ENCODE data around the gene DPYD. TPM values are rescaled to one million over a fixed set of nuclear protein-coding genes. Genes with fewer than 3 reads are reported as not detected.

Gene DPYD
- total RNA-seq, 1 donor from 2014 or later = 9.2 TPM

DNA sequence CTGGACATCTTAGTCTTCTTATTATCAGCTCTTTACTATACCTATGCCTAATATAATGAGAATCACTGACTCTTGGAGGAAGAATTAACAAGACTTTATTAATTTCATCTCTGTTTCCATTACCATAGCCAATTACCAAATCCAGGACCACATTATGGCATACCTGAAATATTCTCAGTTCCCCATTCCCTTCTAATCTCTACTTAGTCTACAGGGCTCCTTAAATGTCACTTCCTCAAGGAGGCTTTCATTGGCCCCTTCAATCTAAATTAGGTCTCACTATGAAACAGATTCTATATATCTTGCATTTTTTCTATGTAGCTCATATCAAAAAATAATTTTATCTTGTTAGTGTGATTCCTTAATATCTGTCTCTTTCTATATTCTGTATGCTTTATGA, 828.0 kb downstream of the DPYD start:
- TF ChIP-seq, protein P1, sequence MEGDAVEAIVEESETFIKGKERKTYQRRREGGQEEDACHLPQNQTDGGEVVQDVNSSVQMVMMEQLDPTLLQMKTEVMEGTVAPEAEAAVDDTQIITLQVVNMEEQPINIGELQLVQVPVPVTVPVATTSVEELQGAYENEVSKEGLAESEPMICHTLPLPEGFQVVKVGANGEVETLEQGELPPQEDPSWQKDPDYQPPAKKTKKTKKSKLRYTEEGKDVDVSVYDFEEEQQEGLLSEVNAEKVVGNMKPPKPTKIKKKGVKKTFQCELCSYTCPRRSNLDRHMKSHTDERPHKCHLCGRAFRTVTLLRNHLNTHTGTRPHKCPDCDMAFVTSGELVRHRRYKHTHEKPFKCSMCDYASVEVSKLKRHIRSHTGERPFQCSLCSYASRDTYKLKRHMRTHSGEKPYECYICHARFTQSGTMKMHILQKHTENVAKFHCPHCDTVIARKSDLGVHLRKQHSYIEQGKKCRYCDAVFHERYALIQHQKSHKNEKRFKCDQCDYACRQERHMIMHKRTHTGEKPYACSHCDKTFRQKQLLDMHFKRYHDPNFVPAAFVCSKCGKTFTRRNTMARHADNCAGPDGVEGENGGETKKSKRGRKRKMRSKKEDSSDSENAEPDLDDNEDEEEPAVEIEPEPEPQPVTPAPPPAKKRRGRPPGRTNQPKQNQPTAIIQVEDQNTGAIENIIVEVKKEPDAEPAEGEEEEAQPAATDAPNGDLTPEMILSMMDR (IDR thresholded peaks at IDR 0.05; ENCODE audit: borderline replicate concordance) = no peak

DNA sequence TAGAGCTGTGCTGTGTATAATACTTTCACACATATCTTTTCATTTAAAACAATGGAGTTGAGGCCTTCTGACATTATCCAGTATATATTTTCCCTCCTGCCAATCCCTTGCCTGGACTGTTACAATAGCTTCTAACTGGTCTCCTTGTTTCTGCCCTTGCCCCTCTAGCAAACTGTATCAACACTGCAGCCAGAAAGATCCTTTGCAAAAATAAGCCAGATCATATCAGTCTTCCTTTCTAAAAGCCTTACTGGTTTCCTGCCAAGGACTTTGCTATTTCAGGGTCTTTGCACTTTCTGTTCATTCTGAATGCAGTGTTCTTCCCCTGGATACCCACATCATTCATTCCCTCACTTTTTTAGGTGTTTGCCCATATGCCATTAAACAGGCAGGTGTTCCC, 829.2 kb downstream of the DPYD start:
- Histone ChIP-seq H3K27me3 (ENCODE audit: low read depth) (no peaks in the 10 kb centered on the region), H3K27ac (replicated peaks) (no peak overlapping the region), H3K4me1 (no peaks in the 10 kb centered on the region), H3K9me3 (replicated peaks) (no peaks in the 10 kb centered on the region), H3K4me3 (no peak overlapping the region), H3K36me3 (peaks cover 5% of the 10 kb centered on the region)
- TF ChIP-seq, protein P1 (IDR thresholded peaks at IDR 0.05; ENCODE audit: borderline replicate concordance) = no peak
- no peak for DNase-seq
- intact Hi-C loops (cut with micrococcal nuclease) = no loop called here

More for the DNA sequence above, 828.0 kb downstream of the DPYD start:
- H3K36me3 ChIP-seq = peaks cover 16% of the 10 kb centered on the region
- H3K27ac ChIP-seq (replicated peaks) = no peak overlapping the region
- no peak overlapping the region for H3K4me3 ChIP-seq
- H3K4me1 ChIP-seq = no peaks in the 10 kb centered on the region
- intact Hi-C loops (cut with micrococcal nuclease) = no loop called here
- DNase-seq = no peak
- H3K27me3 ChIP-seq (ENCODE audit: low read depth) = no peaks in the 10 kb centered on the region
- no peaks in the 10 kb centered on the region for H3K9me3 ChIP-seq (replicated peaks)

- TF ChIP-seq, protein P1 (IDR thresholded peaks at IDR 0.05; ENCODE audit: borderline replicate concordance) = no peak
- intact Hi-C loops (cut with micrococcal nuclease) = no loop called here
- no peak overlapping the region for H3K4me3 ChIP-seq
- no peaks in the 10 kb centered on the region for H3K9me3 ChIP-seq (replicated peaks)
- H3K27ac ChIP-seq (replicated peaks) = no peak overlapping the region
- H3K27me3 ChIP-seq (ENCODE audit: low read depth) = no peaks in the 10 kb centered on the region
- DNase-seq = no peak
- H3K4me1 ChIP-seq = no peaks in the 10 kb centered on the region
- H3K36me3 ChIP-seq = peaks cover under 1% of the 10 kb centered on the region
Observed at GRCh38 chr1:97091263-97091662, 829.6 kb downstream of the DPYD start.

- H3K4me1 ChIP-seq = no peaks in the 10 kb centered on the region
- TF ChIP-seq, protein P1 (IDR thresholded peaks at IDR 0.05; ENCODE audit: borderline replicate concordance) = no peak
- no peak overlapping the region for H3K4me3 ChIP-seq
- no peak for DNase-seq
- H3K27ac ChIP-seq (replicated peaks) = no peak overlapping the region
- no peaks in the 10 kb centered on the region for H3K36me3 ChIP-seq
- intact Hi-C loops (cut with micrococcal nuclease) = no loop called here
- no peaks in the 10 kb centered on the region for H3K9me3 ChIP-seq (replicated peaks)
- H3K27me3 ChIP-seq (ENCODE audit: low read depth) = no peaks in the 10 kb centered on the region
Observed at GRCh38 chr1:97090725-97091124, 830.1 kb downstream of the DPYD start.

DNA sequence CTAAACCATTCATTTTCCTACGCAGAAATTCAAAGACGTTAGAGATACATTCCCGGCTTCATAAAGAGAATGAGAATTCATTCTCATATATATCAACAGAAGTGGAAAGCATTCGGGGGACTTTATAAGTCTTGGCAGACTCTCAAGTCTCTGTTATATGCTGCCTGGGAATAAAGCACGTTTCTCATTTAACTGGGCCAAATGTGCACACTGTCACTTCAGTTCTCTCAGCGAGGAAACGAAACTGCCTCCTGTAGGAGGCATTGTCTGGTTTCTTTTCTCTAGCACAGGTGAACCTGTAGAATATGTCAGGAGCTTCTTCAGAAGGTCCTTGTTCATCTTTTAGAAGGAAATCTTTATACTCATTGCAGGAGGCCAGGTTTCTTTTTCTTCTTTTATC, 831.7 kb downstream of the DPYD start:
- no peaks in the 10 kb centered on the region for H3K27me3 ChIP-seq (ENCODE audit: low read depth)
- no peaks in the 10 kb centered on the region for H3K36me3 ChIP-seq
- H3K9me3 ChIP-seq (replicated peaks) = no peaks in the 10 kb centered on the region
- intact Hi-C loops (cut with micrococcal nuclease) = no loop called here
- no peak overlapping the region for H3K27ac ChIP-seq (replicated peaks)
- TF ChIP-seq, protein P1 (IDR thresholded peaks at IDR 0.05; ENCODE audit: borderline replicate concordance) = no peak
- no peak for DNase-seq
- H3K4me1 ChIP-seq = no peaks in the 10 kb centered on the region
- no peak overlapping the region for H3K4me3 ChIP-seq

GRCh38 chr1:97088391-97088790, 832.4 kb downstream of the DPYD start:
- Histone ChIP-seq H3K9me3 (replicated peaks) (no peaks in the 10 kb centered on the region), H3K27ac (replicated peaks) (no peak overlapping the region), H3K4me1 (no peaks in the 10 kb centered on the region), H3K27me3 (ENCODE audit: low read depth) (no peaks in the 10 kb centered on the region), H3K4me3 (no peak overlapping the region), H3K36me3 (no peaks in the 10 kb centered on the region)
- intact Hi-C loops (cut with micrococcal nuclease) = no loop called here
- no peak for DNase-seq
- TF ChIP-seq, protein P1 (IDR thresholded peaks at IDR 0.05; ENCODE audit: borderline replicate concordance) = no peak
